ENCODE measurements around the gene FILIP1L.

Gene FILIP1L

DNA sequence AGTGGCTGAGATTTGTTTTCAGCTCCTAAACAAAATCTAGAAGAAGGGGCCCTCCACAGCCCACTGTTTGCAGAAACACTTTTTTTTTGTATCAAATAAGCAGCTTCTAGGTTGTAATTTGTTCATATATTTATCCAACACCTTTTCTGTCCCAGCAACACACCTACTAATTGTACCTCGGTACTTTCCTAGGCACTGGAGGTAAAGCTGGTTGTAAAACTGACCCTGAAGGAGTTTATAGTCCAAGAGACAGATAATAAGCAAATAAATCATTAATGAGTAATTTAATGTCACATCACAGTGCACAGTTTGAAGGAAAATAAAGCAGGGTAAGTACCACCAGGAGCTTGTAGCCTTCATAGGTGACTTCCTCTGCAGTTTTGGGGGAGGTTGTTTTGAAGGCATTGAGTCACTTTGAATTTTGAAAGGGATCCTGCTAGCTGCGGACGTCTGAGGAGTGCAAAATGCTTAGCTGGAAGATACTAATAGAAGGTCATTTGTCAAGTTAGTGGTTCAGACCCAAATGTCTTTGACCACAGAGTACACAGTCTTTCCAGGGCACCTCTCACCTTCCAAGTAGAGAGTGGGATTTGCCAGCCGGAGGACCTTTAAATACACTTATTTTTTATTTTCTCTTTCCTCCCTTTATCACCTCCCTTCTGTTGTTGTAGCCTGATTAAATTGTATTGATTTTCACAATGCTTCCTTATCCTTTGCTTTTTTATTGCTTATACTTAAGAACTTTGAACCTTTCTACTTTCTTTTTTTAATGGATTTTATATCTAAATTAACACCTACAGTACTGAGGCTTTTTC, 242.9 kb downstream of the FILIP1L start:
- H3K9ac ChIP-seq = peak overlapping the region; percentile 25; the same call in 1 of the 2 replicates
- H4K20me1 ChIP-seq (ENCODE audit: insufficient read depth) = no peaks in the 10 kb centered on the region
- peak overlapping the region; percentile 76 for H3K4me2 ChIP-seq
- no peaks in the 10 kb centered on the region for H3K36me3 ChIP-seq (ENCODE audit: insufficient read depth)
- H3K4me1 ChIP-seq (ENCODE audit: low read depth, poor library complexity, severe bottlenecking) = peaks cover 94% of the 10 kb centered on the region
- no peaks in the 10 kb centered on the region for H3K27me3 ChIP-seq (ENCODE audit: insufficient read depth, low read depth)
- no peak overlapping the region for H3K4me3 ChIP-seq (IDR thresholded peaks at IDR 0.05; ENCODE audit: insufficient read depth, low read depth, low read length)
- no peak overlapping the region for H2AFZ ChIP-seq (ENCODE audit: low read depth)
- TF ChIP-seq, protein P1, sequence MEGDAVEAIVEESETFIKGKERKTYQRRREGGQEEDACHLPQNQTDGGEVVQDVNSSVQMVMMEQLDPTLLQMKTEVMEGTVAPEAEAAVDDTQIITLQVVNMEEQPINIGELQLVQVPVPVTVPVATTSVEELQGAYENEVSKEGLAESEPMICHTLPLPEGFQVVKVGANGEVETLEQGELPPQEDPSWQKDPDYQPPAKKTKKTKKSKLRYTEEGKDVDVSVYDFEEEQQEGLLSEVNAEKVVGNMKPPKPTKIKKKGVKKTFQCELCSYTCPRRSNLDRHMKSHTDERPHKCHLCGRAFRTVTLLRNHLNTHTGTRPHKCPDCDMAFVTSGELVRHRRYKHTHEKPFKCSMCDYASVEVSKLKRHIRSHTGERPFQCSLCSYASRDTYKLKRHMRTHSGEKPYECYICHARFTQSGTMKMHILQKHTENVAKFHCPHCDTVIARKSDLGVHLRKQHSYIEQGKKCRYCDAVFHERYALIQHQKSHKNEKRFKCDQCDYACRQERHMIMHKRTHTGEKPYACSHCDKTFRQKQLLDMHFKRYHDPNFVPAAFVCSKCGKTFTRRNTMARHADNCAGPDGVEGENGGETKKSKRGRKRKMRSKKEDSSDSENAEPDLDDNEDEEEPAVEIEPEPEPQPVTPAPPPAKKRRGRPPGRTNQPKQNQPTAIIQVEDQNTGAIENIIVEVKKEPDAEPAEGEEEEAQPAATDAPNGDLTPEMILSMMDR (conservative IDR thresholded peaks at IDR 0.05; ENCODE audit: low read depth, low read length) = no peak
- H3K27ac ChIP-seq = peak overlapping the region; percentile 80
- H3K79me2 ChIP-seq (ENCODE audit: insufficient read depth, low read depth) = peaks cover 52% of the 10 kb centered on the region

DNA sequence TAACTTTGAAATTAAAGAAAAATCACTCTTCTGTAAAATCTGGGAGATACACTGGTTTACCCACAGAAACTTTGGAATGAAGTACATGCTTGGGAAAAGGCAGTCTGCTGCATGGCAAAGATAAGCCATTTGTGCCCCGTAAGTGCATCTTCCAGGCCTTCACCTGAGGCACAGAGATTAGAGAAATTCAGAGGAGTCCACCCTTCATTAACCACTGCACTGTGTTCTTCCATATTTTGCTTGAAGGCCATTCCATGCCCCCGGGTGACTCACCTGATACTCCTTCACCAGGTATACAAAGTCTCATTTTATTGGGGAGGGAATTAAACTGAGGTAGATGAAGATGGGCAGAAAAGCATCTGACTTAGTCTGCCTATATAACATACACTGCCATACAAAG, 243.6 kb downstream of the FILIP1L start:
- peak overlapping the region; percentile 76; the same call in 1 of the 2 replicates for H3K4me2 ChIP-seq
- H3K4me3 ChIP-seq (IDR thresholded peaks at IDR 0.05; ENCODE audit: insufficient read depth, low read depth, low read length) = no peak overlapping the region
- H4K20me1 ChIP-seq (ENCODE audit: insufficient read depth) = no peaks in the 10 kb centered on the region
- H3K9ac ChIP-seq = no peak overlapping the region
- H3K27me3 ChIP-seq (ENCODE audit: insufficient read depth, low read depth) = no peaks in the 10 kb centered on the region
- TF ChIP-seq, protein P1 (conservative IDR thresholded peaks at IDR 0.05; ENCODE audit: low read depth, low read length) = no peak
- H2AFZ ChIP-seq (ENCODE audit: low read depth) = no peak overlapping the region
- peak overlapping the region; percentile 80; the same call in 1 of the 2 replicates for H3K27ac ChIP-seq
- H3K36me3 ChIP-seq (ENCODE audit: insufficient read depth) = no peaks in the 10 kb centered on the region
- peaks cover 49% of the 10 kb centered on the region for H3K79me2 ChIP-seq (ENCODE audit: insufficient read depth, low read depth)
- peaks cover 100% of the 10 kb centered on the region for H3K4me1 ChIP-seq (ENCODE audit: low read depth, poor library complexity, severe bottlenecking)

DNA sequence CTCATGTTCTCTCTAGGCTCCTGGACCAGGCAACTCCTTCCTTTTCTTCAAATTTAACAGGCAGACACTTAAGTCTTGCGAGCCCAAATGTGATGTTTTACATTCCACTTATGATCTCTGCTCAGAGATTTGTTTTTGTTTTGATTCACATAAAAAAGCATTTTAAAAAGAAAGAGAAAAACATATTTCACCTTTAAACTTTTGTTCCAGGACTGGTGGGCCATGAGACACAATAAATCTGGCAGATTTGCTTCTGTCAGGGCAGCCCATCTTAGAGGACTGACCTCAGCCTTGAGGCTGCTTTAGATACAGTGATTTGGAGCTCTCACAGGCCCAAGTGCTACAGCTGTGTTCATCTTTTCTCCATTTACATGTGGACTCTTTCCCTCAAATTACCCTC, 244.7 kb downstream of the FILIP1L start:
- H3K79me2 ChIP-seq (ENCODE audit: insufficient read depth, low read depth) = peaks cover 38% of the 10 kb centered on the region

DNA sequence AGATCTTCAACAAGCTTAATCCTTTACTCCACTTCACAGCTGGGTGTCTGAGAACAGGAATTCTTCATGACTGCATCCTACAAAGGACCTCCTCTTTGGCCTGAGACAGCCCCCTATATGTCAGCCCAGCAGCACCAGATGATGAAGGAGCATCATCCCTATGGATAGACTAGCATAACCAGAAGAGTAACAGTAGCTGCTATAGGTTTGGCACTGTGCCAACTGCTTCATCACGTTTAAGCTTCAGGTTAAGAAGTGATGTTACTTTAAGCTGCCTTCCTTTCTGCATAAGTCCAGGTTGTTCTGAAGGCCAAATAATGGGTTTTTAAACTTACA, 246.0 kb downstream of the FILIP1L start:
- Histone ChIP-seq H2AFZ (ENCODE audit: low read depth) (no peak overlapping the region), H4K20me1 (ENCODE audit: insufficient read depth) (no peaks in the 10 kb centered on the region), H3K36me3 (ENCODE audit: insufficient read depth) (no peaks in the 10 kb centered on the region), H3K9ac (no peak overlapping the region), H3K27ac (no peak overlapping the region), H3K79me2 (ENCODE audit: insufficient read depth, low read depth) (peaks cover 31% of the 10 kb centered on the region), H3K27me3 (ENCODE audit: insufficient read depth, low read depth) (no peaks in the 10 kb centered on the region), H3K4me2 (peak overlapping the region; percentile 65), H3K4me3 (IDR thresholded peaks at IDR 0.05; ENCODE audit: insufficient read depth, low read depth, low read length) (no peak overlapping the region), H3K4me1 (ENCODE audit: low read depth, poor library complexity, severe bottlenecking) (peaks cover 92% of the 10 kb centered on the region)
- TF ChIP-seq, protein P1 (conservative IDR thresholded peaks at IDR 0.05; ENCODE audit: low read depth, low read length) = no peak

More for the DNA sequence above, 244.7 kb downstream of the FILIP1L start:
- H4K20me1 ChIP-seq (ENCODE audit: insufficient read depth) = no peaks in the 10 kb centered on the region
- H3K4me3 ChIP-seq (IDR thresholded peaks at IDR 0.05; ENCODE audit: insufficient read depth, low read depth, low read length) = no peak overlapping the region
- no peaks in the 10 kb centered on the region for H3K36me3 ChIP-seq (ENCODE audit: insufficient read depth)
- TF ChIP-seq, protein P1 (conservative IDR thresholded peaks at IDR 0.05; ENCODE audit: low read depth, low read length) = no peak
- peaks cover 97% of the 10 kb centered on the region for H3K4me1 ChIP-seq (ENCODE audit: low read depth, poor library complexity, severe bottlenecking)
- H3K9ac ChIP-seq = no peak overlapping the region
- no peak overlapping the region for H3K27ac ChIP-seq
- peak overlapping the region; percentile 76; the same call in 1 of the 2 replicates for H3K4me2 ChIP-seq
- H3K27me3 ChIP-seq (ENCODE audit: insufficient read depth, low read depth) = no peaks in the 10 kb centered on the region
- no peak overlapping the region for H2AFZ ChIP-seq (ENCODE audit: low read depth)
